ENCODE measurements around the gene ADH4.
"Not testable (repeated sequence)": the region's sequence is repeated elsewhere in the genome, so short reads cannot be mapped to it uniquely, and the experiment has no call there.

The ADH4 gene

DNA sequence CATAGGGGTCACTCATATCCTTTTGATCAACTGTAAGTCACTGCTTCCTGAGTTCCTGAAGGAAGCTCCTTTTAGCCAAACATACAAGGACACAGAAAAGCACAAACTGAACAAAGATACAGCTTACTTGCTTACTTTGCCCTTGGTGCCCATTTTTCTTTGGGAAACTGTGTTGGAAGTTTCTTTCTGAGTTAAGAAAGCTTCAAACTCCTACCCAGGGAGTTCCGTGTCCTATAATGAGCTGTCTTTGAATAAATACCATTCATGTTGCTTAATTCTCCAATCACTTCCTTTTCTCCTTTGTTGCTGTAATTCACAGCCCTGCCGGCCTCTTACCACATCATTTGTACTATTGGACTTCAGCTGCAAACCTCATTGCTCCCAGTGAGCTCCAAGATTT, at the start of gene ADH4:
Gene ADH4 (minus strand): TSS at position 228 of the 400 bp plus-strand sequence. CDS start 75 bp downstream, at position 153.
- DNase-seq (ENCODE audit: low read depth in 2 of 3, low spot score in 1 of 3), result no peak

DNA sequence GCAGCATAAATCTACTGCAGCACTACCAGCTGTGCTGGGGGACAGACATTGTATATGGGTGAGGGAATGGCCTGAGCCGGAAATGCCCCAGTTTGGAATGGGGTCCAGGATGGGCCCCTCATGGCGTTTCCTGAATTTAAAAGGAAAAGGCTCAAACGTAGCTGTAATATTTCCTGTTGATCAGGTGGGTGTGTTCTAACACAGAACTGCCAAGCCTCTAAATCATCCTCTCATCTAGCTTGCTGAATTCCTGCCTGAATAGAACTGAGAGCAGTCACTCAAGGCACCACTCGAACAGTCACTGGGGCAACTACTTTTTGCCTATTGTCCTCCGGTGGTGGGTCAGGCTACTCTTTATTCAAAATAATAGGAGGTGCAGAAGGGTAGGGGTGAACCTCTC, 46.2 kb upstream of the ADH4 start:
- no peak for DNase-seq (ENCODE audit: low read depth in 2 of 3, low spot score in 1 of 3)

DNA sequence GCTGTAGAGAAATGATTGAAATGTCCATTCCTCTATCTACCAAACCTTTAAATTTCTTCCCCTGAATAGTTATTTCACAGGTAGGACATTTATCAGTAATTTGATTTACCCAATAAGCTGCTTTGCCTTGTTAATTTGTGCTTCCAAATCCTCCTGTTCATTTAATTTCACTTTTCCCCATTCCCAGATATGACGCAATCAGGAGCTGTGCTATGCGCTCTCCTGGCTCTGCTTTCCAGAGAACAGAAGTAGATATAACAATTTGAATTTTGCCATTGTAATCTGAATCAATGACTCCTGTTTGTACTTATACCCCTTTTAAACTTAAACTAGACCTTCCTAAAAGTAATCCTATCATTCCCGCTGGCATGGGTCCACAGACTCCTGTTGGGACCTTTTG, 45.8 kb upstream of the ADH4 start:
- DNase-seq (ENCODE audit: low read depth in 2 of 3, low spot score in 1 of 3), result not testable (repeated sequence)

DNA sequence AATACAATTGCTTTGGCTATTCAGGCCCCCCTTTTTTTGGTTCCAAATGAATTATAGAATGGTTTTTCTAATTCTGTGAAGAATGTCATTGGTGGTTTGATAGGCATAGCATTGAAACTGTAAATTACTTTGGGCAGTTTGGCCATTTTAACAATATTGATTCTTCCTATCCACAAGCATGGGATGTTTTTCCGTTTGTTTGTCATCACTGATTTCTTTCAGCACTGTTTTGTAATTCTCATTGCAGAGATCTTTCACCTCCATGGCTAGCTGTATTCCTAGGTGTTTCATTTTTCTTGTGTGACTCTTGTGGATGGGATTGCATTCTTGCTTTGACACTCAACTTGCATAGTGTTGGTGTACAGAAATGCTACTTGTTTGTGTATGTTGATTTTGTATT, 41.9 kb upstream of the ADH4 start:
- no peak for DNase-seq (ENCODE audit: low read depth in 2 of 3, low spot score in 1 of 3)

DNA sequence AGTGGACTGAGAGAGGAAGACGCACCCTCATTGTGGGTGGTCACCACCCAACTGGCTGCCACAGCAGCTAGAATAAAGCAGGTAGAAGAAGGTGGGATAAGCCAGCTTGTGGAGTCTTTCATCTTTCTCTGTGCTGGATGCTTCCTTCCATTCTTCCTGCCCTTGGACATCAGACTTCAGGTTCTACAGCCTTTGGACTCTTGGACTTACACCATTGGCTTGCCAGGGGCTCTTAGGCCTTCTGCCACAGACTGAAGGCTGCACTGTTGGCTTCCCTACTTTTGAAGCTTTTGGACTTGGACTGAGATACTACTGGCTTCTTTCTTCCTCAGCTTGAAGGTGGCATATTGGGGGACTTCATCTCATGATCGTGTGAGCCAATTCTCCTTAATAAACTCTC, 41.5 kb upstream of the ADH4 start:
- DNase-seq (ENCODE audit: low read depth in 2 of 3, low spot score in 1 of 3), result no peak

DNA sequence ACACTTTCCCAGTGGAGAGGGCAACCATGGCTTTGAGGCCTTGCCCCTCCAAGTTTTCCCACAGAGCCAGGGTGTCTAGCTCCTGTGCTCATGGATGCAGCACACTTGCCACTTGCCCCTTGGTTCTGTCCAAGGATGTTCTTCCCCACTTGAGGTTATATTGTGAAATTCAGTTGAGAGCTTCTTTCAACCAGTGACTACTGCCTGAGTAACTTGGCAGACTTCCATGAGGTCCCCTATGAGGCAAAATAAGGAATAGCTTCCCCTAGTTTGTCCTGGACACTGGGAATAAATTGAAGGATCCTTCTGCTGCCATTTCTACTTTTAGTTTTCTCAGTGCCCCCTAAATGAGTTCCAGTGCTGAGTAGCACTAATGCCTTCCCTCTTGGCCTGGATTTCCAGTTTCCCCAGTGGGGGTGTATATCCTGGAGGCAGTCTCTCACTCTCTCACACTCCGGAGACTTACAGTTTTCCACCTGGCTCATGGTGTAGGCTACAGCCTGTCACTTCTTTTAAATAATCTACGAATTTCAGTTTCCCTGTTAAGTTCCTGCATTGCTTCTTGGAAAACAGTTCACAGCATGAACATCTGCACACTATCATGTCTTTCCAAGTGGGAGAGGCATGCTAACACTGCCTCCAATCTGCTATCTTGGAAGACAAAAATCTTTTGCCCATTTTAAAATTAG, 36.4 kb upstream of the ADH4 start:
- no peak for DNase-seq (ENCODE audit: low read depth in 2 of 3, low spot score in 1 of 3)

DNA sequence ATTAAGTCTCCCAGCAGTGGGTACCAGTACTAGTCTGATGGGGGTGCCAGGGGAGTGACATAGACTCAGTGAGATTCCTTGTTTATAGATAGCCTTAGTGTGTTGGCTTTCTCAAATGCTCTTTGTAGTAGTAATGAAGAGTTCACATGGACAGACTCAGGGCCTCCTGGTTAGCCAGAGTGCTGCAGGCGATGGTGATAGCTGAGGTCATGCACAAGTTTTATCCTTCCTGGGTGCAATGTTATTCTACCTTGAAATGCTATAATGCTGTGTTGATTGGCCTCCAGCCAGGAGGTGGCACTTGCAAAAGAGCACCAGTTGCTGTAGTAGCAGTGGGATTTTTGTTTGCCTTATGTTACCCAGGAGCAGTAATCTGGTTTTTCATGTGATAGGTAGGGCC, 35.5 kb upstream of the ADH4 start:
- no peak for DNase-seq (ENCODE audit: low read depth in 2 of 3, low spot score in 1 of 3)

DNA sequence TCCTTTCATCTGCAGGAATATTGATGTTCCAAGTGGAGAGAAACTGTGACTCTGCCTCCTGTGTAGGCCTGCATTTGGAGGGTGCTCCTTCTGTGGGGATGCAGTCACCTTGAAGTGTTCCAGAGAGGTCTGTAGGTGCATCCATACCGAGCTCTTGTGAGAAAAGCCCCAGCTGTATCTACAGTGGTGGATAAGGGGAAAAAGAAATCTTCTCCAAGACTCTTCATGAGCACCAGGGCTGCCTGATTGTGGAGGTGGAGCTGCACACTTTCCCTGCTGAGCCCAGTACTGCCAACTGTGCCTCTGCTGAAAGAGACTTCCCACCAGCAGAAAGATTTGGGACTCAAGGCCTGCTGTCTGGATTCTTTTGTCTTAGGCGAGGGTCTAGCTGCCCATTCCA, 35.1 kb upstream of the ADH4 start:
- no peak for DNase-seq (ENCODE audit: low read depth in 2 of 3, low spot score in 1 of 3)

DNA sequence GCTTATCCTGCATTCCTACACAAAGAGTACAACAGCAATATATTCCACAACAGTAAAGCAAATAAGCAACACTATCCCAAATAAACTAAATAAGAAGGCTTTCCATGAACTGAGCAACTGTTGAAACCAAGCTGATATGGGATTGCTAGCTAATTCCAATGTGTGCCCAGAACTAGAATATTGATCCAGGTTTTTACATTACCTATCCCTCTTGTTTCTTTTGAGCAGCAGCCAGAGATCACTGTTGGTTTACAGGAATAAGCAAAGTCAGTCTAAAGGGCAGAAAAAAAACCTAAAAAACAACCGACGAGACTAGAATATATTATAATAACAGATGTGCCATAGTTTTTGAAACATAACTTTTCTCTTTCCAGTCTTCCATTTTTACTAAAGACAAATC, 22.4 kb upstream of the ADH4 start:
- DNase-seq (ENCODE audit: low read depth in 2 of 3, low spot score in 1 of 3), result no peak

DNA sequence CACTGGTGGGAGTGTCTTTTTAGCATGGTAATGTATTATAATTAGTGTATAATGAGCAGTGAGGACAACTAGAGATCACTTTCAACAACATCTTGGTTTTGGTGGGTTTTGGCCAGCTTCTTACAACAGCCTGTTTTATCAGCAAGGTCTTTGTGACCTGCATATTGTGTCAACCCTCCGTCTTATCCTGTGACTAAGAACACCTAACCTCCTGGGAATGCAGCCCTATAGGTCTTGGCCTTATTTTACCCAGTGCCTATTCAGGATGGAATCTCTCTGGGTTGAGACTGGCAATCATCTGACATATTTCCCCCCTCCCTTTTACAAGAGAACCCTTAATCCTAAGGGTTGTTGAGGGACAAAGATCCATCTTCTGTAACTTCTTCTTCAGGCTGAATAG, 21.9 kb upstream of the ADH4 start:
- no peak for DNase-seq (ENCODE audit: low read depth in 2 of 3, low spot score in 1 of 3)

DNA sequence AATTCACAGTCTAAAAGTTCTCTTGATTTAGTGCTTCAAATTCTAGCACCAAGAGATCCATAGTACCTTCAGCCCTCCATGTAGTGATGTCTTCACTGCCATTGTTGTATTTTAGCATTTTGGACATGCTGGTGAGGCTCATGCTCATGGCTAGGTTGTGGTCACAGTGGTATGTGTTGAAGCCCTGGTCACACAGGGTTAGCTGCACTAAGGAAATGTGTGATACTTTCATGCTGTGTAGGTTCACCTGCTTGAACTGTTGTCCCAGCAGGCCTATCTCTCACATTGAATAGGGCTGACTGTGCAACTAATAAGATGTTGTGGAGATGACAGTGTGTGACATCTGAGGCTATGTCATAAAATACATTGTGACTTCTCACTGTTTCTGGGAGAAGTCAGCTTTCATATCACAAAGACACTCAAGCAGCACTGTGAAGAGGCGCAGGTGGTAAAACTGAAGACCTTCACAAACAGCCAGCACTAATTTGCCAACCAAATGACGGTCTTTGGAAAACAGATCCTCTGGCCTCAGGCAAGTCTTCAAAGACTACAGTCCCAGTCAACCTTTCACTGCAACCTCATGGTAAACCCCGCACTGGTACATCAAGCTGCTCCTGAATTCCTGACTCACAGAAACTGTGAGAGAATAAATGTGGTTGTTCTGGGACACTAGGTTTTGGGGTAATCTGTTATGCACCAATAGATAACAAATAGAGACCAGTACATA, 17.4 kb upstream of the ADH4 start:
- no peak for DNase-seq (ENCODE audit: low read depth in 2 of 3, low spot score in 1 of 3)

DNA sequence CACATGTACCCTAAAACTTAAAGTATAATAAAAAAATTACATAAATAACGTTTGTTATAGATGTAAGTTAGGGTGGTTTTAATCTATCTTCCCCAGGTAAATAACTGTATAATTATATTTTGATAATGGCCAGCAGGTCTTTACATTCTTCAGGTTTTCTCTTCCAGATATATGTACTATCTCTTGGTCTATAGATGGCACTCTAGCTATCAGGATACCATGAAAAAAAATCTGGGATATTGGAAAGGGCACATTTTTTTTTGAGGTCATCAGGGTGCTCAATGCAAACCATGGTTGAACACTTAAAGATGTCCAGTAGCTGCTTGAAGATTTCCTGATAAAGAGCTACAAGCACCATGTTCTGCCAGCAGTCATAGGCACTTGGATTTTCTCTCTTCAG, 15.6 kb upstream of the ADH4 start:
- no peak for DNase-seq (ENCODE audit: low read depth in 2 of 3, low spot score in 1 of 3)

DNA sequence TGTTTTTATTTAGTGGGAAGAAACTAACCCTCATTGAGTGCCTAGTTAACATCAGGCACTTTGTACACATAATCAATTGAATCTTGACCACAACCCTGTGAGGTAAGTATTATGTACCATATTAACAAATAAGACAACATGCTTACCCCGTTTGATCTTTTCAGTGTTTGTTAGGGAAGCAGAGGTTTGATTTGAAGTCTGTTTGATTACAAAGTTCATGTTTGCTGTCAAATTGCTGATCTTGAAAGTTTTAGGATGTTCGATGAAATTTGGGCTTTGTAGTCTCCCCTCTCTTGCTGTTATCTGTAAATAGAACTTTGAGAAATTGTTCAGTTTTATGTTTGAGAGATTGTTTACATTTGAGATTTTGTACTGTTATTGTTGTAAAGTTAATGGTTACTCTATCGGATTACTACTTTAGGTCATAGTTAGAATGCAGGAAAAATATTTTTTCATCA, 13.4 kb upstream of the ADH4 start:
- DNase-seq (ENCODE audit: low read depth in 2 of 3, low spot score in 1 of 3), result no peak

DNA sequence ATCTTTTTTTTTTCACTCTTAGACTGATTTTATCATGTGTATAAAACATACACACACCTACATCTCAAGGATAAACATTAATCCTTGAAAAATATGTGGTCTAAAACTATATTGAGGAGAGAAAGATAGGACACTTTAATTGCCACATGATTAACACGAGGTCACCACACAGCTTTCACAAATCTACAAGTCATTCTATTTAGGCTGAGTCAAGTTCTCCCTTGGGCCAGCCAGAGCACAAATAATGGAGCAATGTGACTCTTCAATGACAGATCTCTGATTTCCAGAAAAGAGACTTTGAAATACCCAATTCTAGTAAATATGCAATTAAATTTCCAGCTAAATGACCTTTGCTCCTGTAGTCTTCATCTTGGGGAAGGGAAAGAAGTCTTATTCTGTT, 12.9 kb upstream of the ADH4 start:
- no peak for DNase-seq (ENCODE audit: low read depth in 2 of 3, low spot score in 1 of 3)

DNA sequence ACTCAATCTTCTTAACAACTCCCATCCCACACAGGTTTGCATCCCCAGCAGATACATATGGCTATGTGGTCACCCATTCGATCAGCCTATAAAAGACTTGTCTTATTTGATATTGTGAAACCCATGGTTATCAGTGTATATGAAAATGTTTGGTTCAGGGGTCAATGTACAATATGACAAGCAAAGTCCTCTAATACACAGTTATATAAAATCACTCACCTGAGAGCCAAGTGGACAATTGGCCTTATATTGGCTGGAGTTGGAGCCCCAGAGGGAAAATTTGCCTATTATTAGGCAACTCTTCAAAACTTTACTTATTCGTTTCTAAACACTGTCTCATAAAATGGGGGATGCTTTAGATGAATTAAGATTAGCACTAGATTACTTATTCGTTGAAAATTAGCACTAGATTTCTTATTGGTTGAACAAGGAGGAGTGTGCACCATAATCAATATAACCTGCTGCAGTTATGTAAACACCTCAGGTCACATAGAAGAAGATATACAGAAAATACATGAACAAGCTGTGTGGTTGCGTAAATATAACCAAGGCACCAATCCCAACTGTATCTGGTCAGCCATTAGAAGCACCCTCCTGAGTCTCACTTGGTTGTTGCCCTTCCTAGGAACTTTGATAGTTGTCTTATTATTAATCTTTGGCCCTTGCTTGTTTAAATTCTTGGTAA, 10.7 kb upstream of the ADH4 start:
- DNase-seq (ENCODE audit: low read depth in 2 of 3, low spot score in 1 of 3), result no peak

DNA sequence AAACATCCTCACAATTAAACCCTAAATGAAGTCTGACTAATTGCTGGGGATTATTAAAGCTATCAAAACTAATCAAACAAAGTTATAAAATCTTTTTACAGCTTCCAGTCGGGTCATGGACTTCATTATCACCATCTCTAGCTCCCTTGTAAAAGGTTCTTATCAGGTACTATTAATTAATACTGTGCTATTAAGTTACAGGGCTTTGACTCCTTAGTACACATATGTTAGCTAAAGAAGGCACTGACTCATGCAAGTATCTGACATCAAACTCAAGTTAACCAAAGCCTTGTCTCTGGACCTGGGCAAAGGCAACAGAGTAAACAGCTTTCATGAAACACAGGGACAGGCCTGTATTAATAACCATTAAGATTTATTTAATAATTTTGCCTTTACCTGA, 7.9 kb upstream of the ADH4 start:
- DNase-seq (ENCODE audit: low read depth in 2 of 3, low spot score in 1 of 3), result no peak

DNA sequence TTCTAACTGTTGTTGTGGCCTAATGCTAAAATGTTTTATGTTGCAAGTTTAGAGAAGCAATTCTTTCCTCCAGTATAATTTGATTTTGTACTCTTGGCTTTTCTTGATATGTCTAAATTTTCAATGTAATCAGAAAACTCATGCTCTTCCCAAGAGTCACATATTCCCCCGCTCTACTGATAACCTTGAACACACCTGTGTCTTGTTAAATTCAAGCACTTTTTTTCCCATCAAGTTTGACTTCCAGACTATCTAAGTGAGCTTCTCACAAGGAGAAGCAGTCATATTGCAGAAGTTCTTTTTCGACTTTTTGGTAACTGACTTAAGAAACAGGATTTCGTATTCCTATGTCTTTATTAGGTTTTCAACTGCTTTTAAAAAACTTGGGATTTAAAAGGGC, 7.4 kb upstream of the ADH4 start:
- DNase-seq (ENCODE audit: low read depth in 2 of 3, low spot score in 1 of 3), result no peak

DNA sequence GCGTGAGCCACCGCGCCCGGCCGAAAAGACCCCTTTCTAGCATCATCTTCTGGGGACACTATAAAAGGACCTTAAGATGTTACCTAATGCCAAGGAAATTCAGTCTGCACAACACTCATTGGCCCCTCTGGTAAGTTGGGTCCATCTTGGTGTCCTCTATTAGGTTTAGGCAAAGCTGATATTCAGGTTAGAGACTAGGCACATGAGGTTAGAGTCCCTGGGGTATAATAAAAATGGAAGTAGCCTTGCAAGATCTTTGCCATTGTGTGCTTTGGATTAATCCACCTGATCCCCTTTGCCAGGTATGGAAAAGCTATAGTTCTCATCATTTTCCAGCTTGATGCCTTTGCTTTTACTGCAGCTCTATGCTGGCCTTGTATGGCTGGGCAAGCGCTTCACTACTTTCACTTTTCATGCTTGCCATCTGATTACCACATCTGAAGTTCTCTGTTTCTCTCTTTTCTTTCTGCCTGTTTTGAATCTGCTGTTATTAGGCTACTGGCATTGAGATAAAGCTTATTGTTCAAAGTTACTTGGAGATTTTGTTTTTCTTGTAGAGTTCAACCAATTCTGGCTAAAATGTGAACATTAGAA, 5.4 kb upstream of the ADH4 start:
- no peak for DNase-seq (ENCODE audit: low read depth in 2 of 3, low spot score in 1 of 3)

DNA sequence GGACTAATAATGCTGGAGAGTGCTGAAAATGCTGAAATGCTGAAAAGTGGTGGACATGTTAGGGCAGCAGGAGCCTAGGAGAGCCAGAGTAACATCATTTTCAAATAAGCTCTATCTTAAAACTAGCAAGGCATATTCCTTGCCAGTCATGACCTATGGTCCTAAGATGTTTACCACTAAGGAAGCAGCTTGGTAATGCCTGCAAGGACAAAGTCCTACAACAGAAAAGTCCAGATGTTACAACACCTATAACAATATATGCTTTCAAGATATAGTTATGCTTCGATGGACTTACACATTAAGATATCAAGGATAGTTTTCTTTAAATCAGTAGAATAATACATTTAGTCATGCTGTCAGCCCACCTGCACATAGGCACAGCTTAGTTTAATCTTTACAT, 4.5 kb upstream of the ADH4 start:
- no peak for DNase-seq (ENCODE audit: low read depth in 2 of 3, low spot score in 1 of 3)

DNA sequence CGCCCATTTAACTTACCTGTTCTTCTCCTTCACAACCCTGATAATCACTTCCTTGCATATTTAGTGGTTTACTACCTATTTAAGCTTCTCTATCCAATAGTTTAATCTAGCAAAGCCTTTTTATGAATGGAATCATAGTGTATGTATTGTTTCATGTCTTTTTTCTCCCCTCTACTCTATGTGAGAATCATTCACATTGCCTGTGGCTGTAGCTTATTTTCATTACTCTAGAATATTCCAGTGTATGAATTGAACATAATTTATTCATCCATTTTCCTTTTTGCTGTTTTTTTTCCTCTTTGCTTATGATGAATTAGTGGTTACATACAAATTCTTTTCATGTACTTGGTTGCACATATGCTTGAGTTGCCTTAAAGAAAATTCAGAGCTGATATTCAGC, 490 bp upstream of the ADH4 start:
- DNase-seq (ENCODE audit: low read depth in 2 of 3, low spot score in 1 of 3), result no peak

DNA sequence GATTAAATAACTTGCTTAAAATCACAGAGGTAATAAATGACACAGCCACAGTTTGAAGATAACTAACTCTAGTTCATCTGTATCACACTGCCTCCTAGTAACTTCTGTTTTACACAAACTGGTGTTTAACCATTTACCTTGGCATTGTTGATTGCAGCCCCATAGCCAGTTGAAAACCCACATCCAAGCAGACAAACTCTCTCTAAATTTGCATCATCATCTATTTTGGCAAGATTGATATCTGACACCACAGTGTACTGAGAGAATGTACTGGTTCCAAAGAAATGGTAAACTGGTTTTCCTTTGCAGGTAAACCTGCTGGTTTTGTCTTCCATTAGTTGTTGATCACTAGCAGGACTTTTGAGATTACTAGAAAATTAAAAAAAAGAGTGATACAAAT, 7.8 kb downstream of the ADH4 start:
- no peak for DNase-seq (ENCODE audit: low read depth in 2 of 3, low spot score in 1 of 3)

DNA sequence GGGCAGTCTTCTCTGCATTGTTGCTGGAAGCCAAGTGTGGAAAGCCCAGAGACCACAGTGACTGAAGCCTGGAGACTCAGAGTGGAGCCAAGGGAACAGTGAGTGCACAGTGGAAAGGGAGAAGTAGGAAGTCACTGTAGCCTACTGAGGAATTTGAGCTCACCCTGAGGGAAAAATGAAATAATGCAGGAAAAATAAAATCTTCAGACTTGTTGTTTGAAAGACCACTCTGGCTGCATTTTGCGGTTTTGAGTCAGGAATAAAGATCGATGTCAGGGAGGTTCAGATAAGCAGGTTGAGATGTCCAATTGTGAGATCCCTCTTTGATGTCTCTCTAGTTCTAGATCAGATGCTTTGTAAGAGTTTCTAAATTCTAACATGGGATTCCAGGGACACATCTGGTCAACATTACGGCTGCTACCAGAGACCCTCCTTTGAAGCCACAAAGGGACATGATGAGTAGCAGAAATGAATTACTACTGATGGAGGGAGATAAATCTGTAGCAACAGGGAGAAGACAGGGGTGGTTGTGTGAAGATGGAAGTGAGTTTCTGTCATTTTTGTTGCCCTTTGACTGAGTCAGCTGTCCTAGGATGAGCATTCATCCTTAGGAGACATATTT, 8.4 kb downstream of the ADH4 start:
- no peak for DNase-seq (ENCODE audit: low read depth in 2 of 3, low spot score in 1 of 3)

All from stimulated activated CD4-positive, alpha-beta T cell treated with anti-CD3 and anti-CD28 coated beads, Interleukin-12 subunit alpha, Interleukin-12 subunit beta, amount 100 ng/mL, for 48 hours (primary cell).